Neuronal stem cell (in vitro differentiated cells): Measurements from ENCODE around the gene CDK15. TPM values are rescaled to one million over a fixed set of nuclear protein-coding genes. Genes with fewer than 3 reads are reported as not detected.
A peak's percentile ranks its signal among the peaks of the same experiment; 100 is the strongest.

Source experiments
- DNase-seq: peaks from one replicate; pipeline ENCODE4 v3.0.0-alpha.2; 2013; ENCODE audit warnings: low spot score
- H2AFZ ChIP-seq: one replicate; pipeline ENCODE4 v1.6.1; 2013; ENCODE audit warnings: mild to moderate bottlenecking, low read length, inconsistent platforms
- H2AK5ac ChIP-seq: 2 replicates; pipeline ENCODE4 v1.6.1; 2013; ENCODE audit warnings: low read depth, mild to moderate bottlenecking, inconsistent platforms, low read length, moderate library complexity, mixed read lengths
- H2BK120ac ChIP-seq: 2 replicates; pipeline ENCODE4 v1.6.1; 2013; ENCODE audit warnings: low read depth, mild to moderate bottlenecking, inconsistent platforms, low read length, moderate library complexity, mixed read lengths
- H2BK12ac ChIP-seq: one replicate; pipeline ENCODE4 v1.6.1; 2013; ENCODE audit warnings: low read length, inconsistent platforms
- H2BK15ac ChIP-seq: 2 replicates; pipeline ENCODE4 v1.6.1; 2013; ENCODE audit warnings: mild to moderate bottlenecking, low read length, inconsistent platforms, mixed read lengths
- H2BK5ac ChIP-seq: one replicate; pipeline ENCODE4 v1.6.1; 2013; ENCODE audit warnings: inconsistent platforms, mild to moderate bottlenecking, low read length, moderate library complexity
- H3K14ac ChIP-seq: one replicate; pipeline ENCODE4 v1.6.1; 2013; ENCODE audit warnings: low read length, inconsistent platforms
- H3K18ac ChIP-seq: 2 replicates; pipeline ENCODE4 v1.6.1; 2013; ENCODE audit warnings: low read length, inconsistent platforms
- H3K23ac ChIP-seq: 2 replicates; pipeline ENCODE4 v1.6.1; 2013; ENCODE audit warnings: low read depth, mild to moderate bottlenecking, mixed read lengths, low read length, inconsistent platforms; ENCODE audit not compliant: poor library complexity
- H3K27ac ChIP-seq: replicated peaks from 3 replicates; pipeline ENCODE4 v1.5.1; 2013; ENCODE audit warnings: low read length, inconsistent platforms
- H3K27me3 ChIP-seq, 3 experiments: 2 replicates each; pipeline ENCODE4 v1.6.1; 2013; ENCODE audit warnings: low read length in 3 of 3, mild to moderate bottlenecking in 2 of 3, inconsistent platforms in 1 of 3, low read depth in 1 of 3, mixed read lengths in 1 of 3, moderate library complexity in 1 of 3; ENCODE audit not compliant: control insufficient read depth in 3 of 3, insufficient read depth in 3 of 3
- H3K36me3 ChIP-seq, 2 donors: replicated peaks in 1 of 2; 2 replicates each; pipeline ENCODE4 v1.6.1; 2013; ENCODE audit warnings: low read length in 2 of 2; ENCODE audit not compliant: control insufficient read depth in 2 of 2, insufficient read depth in 2 of 2
- H3K4ac ChIP-seq: 2 replicates; pipeline ENCODE4 v1.6.1; 2013; ENCODE audit warnings: inconsistent platforms, mild to moderate bottlenecking, low read length, moderate library complexity
- H3K4me1 ChIP-seq, 2 donors: 1 replicate in 1 of 2; 2 replicates in 1 of 2; pipeline ENCODE4 v1.6.1; 2013; ENCODE audit warnings: low read length in 2 of 2, low read depth in 1 of 2; ENCODE audit not compliant: control insufficient read depth in 2 of 2, insufficient read depth in 1 of 2
- H3K4me2 ChIP-seq: one replicate; pipeline ENCODE4 v1.6.1; 2013; ENCODE audit warnings: mild to moderate bottlenecking, low read length, inconsistent platforms; ENCODE audit not compliant: insufficient read depth, poor library complexity, severe bottlenecking
- H3K4me3 ChIP-seq, 2 donors: 2 replicates each; pipeline ENCODE4 v1.5.1; 2013; ENCODE audit warnings: low read length in 2 of 2, mild to moderate bottlenecking in 2 of 2, inconsistent platforms in 1 of 2, moderate library complexity in 1 of 2
- H3K79me1 ChIP-seq: one replicate; pipeline ENCODE4 v1.6.1; 2013; ENCODE audit warnings: low read depth, mild to moderate bottlenecking, inconsistent platforms, low read length, moderate library complexity
- H3K9ac ChIP-seq: one replicate; pipeline ENCODE4 v1.6.1; 2013; ENCODE audit warnings: mild to moderate bottlenecking, low read depth, low read length, inconsistent platforms; ENCODE audit not compliant: poor library complexity
- H3K9me3 ChIP-seq, 2 donors: replicated peaks in 1 of 2; 2 replicates each; pipeline versions ENCODE3 to v1.6.1; 2013; ENCODE audit warnings: low read length in 2 of 2, mild to moderate bottlenecking in 2 of 2, inconsistent platforms in 1 of 2, low read depth in 1 of 2, mixed read lengths in 1 of 2, moderate library complexity in 1 of 2; ENCODE audit not compliant: control insufficient read depth in 2 of 2, insufficient read depth in 1 of 2
- H4K8ac ChIP-seq: one replicate; pipeline ENCODE4 v1.6.1; 2013; ENCODE audit warnings: low read depth, mild to moderate bottlenecking, inconsistent platforms, low read length, moderate library complexity
- H4K91ac ChIP-seq: one replicate; pipeline ENCODE4 v1.6.1; 2013; ENCODE audit warnings: low read length, low read depth, mild to moderate bottlenecking, inconsistent platforms; ENCODE audit not compliant: poor library complexity
- WGBS, 2 donors: extraction: QIAGEN DNeasy Blood & Tissue Kit; methylation state at CpG; one replicate each; pipeline ENCODE4 v1.1.7; 2013; ENCODE audit warnings: missing lambda C conversion rate in 2 of 2, mixed read lengths in 1 of 2; ENCODE audit not compliant: insufficient read length in 2 of 2, insufficient replicate concordance in 1 of 2; ENCODE audit errors: extremely low coverage in 2 of 2; 5-methylcytosine and 5-hydroxymethylcytosine counted together
- polyA plus RNA-seq, 2 experiments: library from polyadenylated mRNA; stranded (reverse); fragments of 200-250 nt; gene quantifications; one replicate each; pipeline ENCODE4 v1.2.3, GENCODE V29; 2013

CDK15 gene
- polyA plus RNA-seq (2013, experiment 1 of 2): 0.22 TPM
- polyA plus RNA-seq (2013, experiment 2 of 2): 0.17 TPM

DNA sequence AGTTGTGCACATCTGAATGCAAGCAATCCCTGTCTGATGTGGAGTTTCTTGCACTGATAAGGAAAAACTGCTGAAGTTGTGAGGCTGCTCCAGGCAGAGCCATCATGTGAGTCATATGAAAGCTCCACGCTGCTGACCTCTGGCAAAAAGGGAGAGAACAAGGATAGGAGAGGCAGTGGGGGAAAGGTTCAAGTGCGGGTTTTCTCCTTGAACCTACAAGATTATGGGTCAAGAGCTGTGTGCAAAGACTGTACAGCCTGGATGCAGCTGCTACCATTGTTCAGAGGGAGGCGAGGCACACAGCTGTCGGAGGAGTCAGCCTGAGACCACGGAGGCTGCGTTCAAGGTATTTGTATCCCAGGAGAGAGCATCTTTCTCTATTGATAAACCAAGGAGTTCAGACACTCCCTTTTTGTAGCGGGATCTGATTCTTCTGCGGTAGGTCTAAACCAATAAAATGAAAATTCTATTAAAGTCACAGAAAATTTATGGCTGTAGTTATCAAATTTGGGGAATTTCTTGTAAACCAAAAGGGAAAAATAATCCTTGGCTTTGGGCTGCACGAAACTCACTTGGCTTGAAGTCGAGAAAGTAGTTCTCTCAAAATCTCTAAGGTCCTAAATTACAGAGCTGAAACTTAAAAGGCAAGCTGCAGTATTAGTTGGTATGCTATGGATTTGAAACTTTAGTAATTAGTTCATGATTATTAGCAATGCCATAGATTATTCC, at the start of gene CDK15:
Gene CDK15, plus strand, starts transcription at position 96 of the 729 bp plus-strand sequence. Its CDS starts 128 bp downstream, at position 224.
- Histone ChIP-seq H3K4ac (no peak within 1 kb of the TSS), H3K4me1 (peaks cover 0 to 6% of the 10 kb centered on the region in 2 donors), H3K9me3 (no peaks in the 10 kb centered on the region), H4K8ac (no peak within 1 kb of the TSS), H4K91ac (no peak within 1 kb of the TSS), H2AFZ (no peak within 1 kb of the TSS), H3K23ac (no peak within 1 kb of the TSS), H3K79me1 (no peaks in the 10 kb centered on the region), H2AK5ac (no peak within 1 kb of the TSS), H3K27me3 (peaks cover 0 to 47% (median 2%) of the 10 kb centered on the region in 3 experiments), H3K14ac (peak within 1 kb of the TSS; percentile 0), H2BK5ac (no peak within 1 kb of the TSS), H3K4me2 (no peak within 1 kb of the TSS), H2BK12ac (no peak within 1 kb of the TSS), H3K4me3 (no peak within 1 kb of the TSS), H3K36me3 (no peaks in the 10 kb centered on the region), H3K27ac (no peak within 1 kb of the TSS), H3K9ac (no peak within 1 kb of the TSS), H2BK120ac (no peak within 1 kb of the TSS), H3K18ac (no peak within 1 kb of the TSS), H2BK15ac (no peak within 1 kb of the TSS)
- no CpG with 5 or more reads among the region's 10 CpGs for WGBS, 2 donors
- no peak for DNase-seq

DNA sequence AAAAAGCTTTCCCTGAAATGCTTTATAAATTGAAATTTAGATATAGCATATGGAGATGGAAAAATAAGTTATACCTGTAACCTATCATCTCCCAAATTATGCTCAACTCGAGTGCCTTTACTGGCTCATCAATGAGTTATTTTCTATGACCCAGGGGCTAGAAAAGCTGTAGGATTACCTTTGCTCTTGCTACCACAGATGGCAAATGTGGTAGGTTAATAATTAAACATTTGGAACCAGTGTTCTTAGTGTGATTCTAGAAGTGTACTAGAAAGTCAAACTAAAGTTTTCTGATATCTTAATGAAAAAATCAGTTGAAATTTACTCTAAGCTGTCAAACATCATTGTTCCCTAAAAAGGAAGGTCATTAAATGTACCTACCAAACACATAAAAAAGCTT, 48.1 kb upstream of the CDK15 start:
- Histone ChIP-seq H3K4me2 (no peak overlapping the region), H2AK5ac (no peak overlapping the region), H3K4ac (no peak overlapping the region), H3K27me3 (no peaks in the 10 kb centered on the region), H4K8ac (no peak overlapping the region), H3K4me3 (no peak overlapping the region), H3K79me1 (no peaks in the 10 kb centered on the region), H2AFZ (no peak overlapping the region), H2BK5ac (no peak overlapping the region), H3K9me3 (no peaks in the 10 kb centered on the region), H3K18ac (no peak overlapping the region), H2BK120ac (no peak overlapping the region), H3K9ac (no peak overlapping the region), H3K36me3 (peaks cover 21 to 87% of the 10 kb centered on the region in 2 donors), H2BK15ac (no peak overlapping the region), H3K14ac (no peak overlapping the region), H2BK12ac (no peak overlapping the region), H3K23ac (no peak overlapping the region), H3K4me1 (no peaks in the 10 kb centered on the region), H3K27ac (no peak overlapping the region), H4K91ac (no peak overlapping the region)
- DNase-seq: no peak
- WGBS, 2 donors: no CpG with 5 or more reads among the region's 1 CpG

DNA sequence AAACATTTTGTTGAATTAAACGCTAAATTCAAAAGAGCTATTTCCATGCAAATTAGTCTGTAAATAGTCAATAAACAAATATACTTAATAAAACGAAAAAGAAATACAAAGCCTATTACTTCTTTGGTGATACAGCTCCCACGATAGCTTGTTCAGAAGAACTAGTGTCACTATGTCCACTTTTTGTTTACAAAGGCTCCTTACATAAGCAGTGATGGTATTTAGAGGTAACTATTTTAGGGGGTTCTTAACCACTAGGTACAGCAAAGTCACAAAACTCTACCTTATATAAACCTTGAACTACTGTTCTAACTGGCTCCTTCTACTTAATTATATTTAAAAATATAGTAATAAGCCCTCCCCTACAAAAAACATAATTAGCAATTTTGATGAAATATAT, 47.5 kb upstream of the CDK15 start:
- Histone ChIP-seq H3K27ac (no peak overlapping the region), H3K4ac (no peak overlapping the region), H3K9me3 (no peaks in the 10 kb centered on the region), H4K8ac (no peak overlapping the region), H3K4me3 (no peak overlapping the region), H3K23ac (no peak overlapping the region), H4K91ac (no peak overlapping the region), H3K18ac (no peak overlapping the region), H3K79me1 (no peaks in the 10 kb centered on the region), H2BK120ac (no peak overlapping the region), H3K27me3 (no peaks in the 10 kb centered on the region), H2AFZ (no peak overlapping the region), H3K4me2 (no peak overlapping the region), H2BK15ac (no peak overlapping the region), H3K36me3 (peaks cover 22 to 93% of the 10 kb centered on the region in 2 donors), H2AK5ac (no peak overlapping the region), H3K4me1 (no peaks in the 10 kb centered on the region), H2BK5ac (no peak overlapping the region), H3K9ac (no peak overlapping the region), H3K14ac (no peak overlapping the region), H2BK12ac (no peak overlapping the region)
- no CpG with 5 or more reads among the region's 3 CpGs for WGBS, 2 donors
- DNase-seq: no peak

DNA sequence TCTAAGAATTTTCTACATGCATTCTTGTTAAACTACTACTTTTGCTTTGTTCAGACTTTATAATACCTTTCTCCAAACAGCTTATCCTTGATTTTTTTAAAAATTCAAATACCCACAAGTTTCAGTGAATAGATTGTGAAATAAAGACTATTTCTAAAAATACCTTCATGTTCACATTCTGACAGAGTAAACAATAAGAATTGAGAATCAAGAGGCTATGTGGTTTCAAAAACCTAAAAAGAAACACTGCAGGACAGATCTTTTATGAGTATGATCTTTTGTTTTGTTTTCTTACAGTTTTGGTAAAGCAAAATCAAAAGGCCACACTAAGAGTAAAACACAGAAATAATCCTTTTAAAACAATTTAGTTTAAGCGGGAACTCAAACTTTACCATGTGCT, 46.8 kb upstream of the CDK15 start:
- no peak overlapping the region for H4K8ac ChIP-seq
- no peaks in the 10 kb centered on the region for H3K27me3 ChIP-seq
- no peak overlapping the region for H3K27ac ChIP-seq
- H2BK12ac ChIP-seq: no peak overlapping the region
- H2AK5ac ChIP-seq: no peak overlapping the region
- no peak overlapping the region for H3K9ac ChIP-seq
- no peak overlapping the region for H3K18ac ChIP-seq
- no peak overlapping the region for H2BK5ac ChIP-seq
- no peak overlapping the region for H2AFZ ChIP-seq
- no peak overlapping the region for H2BK15ac ChIP-seq
- H3K14ac ChIP-seq: no peak overlapping the region
- no peak overlapping the region for H3K4ac ChIP-seq
- H3K79me1 ChIP-seq: no peaks in the 10 kb centered on the region
- H3K4me1 ChIP-seq: no peaks in the 10 kb centered on the region
- peaks cover 20 to 91% of the 10 kb centered on the region in 2 donors for H3K36me3 ChIP-seq
- no peak overlapping the region for H2BK120ac ChIP-seq
- H3K4me3 ChIP-seq: no peak overlapping the region
- H3K9me3 ChIP-seq: no peaks in the 10 kb centered on the region
- no CpG with 5 or more reads among the region's 1 CpG for WGBS, 2 donors
- H3K23ac ChIP-seq: no peak overlapping the region
- no peak for DNase-seq
- H3K4me2 ChIP-seq: no peak overlapping the region
- H4K91ac ChIP-seq: no peak overlapping the region
